ENCODE data around the gene XAB2.
A peak's percentile ranks its signal among the peaks of the same experiment; 100 is the strongest.
"Not testable (repeated sequence)": the region's sequence is repeated elsewhere in the genome, so short reads cannot be mapped to it uniquely, and the experiment has no call there.

Gene XAB2

DNA sequence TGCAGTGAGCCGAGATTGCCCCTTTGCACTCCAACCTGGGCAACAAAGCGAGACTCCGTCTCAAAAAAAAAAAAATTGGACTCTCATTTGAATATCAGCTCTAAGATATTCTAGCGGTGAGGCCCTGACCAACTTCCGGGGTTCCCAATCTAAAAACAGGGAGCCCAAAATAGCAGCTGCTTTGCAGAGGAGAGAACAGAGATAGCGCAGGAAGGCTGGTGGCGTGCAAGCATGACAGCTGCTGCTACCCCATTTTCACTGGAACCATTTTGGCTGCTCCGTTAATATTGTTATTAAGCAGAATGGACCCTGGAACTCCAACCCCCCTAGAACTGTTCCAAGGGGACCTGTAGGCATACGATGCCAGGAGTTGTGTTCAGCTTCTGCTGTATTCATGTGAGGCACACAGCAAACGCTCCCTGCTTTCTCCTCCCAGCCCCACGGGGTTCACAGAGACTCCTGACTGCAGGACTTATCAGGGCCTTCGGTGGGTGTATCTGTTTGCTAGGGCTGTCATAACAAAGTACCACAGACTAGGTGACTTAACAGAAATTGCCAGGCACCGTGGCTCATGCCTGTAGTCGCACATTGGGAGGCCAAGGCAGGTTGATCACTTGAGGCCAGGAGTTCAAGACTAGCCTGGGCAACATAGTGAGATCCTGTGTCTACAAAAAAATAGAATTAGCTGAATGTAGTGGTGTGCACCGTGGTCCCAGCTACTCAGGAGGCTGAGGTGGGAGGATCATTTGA lies 19.1 kb upstream of the XAB2 start:
- no peak for DNase-seq

DNA sequence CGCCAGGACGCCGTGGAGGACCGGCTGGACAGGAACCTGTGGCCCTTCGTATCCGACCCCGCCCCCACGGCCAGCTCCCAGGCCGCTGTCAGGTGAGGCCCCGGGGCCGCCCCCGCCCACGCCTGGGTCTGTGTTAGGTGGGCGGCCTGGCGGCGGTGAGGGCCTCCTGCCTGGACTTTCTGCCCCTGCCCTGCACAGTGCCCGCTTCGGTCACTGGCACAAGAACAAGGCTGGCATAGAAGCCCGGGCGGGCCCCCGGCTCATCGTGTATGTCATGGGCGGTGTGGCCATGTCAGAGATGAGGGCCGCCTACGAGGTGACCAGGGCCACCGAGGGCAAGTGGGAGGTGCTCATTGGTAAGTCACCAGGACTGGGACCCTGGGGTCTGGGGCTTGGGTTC lies 17.8 kb upstream of the XAB2 start:
- no peak for DNase-seq

DNA sequence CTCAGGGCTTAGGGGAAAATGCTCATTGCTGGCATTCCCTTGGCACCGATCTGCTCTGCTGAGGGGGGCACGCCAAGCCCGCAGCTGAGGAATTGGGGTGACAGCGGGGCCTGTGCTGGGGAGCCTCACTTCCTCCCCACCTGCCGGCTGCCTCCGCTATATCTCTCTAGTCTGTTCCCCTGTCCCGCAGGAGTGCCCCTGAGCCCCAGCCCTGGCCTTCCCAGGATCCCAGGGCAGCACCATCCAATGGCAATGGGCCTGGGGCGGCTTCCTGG lies 17.0 kb upstream of the XAB2 start:
- DNase-seq, result no peak

DNA sequence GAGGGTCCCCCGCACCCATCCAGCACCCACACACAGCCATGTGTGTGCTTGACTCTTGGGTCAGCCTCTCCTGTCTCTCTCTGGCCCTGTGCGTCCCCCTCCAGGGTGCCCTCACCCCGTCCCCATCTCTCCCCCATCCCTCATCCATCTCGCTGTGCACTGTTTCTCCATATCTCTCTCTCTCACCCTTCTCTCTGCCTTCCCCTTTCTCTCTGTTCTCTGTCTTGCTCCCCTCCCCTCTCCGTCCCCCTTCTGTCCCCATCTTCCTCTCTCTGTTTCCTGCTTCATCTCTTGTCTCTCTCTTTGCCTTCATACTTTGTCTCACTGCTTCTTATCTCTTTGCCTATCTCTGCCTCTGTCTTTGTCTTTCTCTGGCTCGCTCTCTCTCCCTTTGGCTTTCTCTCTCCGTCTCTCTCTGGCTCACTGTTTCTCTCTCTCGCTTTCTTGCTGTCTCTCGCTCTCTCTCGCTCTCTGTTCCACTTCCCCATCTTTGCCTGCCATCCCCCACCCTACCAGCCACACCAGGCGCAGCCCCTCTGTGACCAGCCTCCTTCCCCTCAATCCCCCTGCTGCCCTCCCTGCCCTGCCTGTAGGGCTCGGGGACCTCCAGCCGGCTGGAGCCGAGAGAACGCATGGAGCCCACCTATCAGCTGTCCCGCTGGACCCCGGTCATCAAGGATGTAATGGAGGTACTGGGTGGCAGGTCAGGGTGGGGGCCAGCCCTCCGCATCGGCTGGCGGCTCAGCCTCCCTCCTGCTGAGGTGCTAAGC lies 16.5 kb upstream of the XAB2 start:
- DNase-seq, result no peak

DNA sequence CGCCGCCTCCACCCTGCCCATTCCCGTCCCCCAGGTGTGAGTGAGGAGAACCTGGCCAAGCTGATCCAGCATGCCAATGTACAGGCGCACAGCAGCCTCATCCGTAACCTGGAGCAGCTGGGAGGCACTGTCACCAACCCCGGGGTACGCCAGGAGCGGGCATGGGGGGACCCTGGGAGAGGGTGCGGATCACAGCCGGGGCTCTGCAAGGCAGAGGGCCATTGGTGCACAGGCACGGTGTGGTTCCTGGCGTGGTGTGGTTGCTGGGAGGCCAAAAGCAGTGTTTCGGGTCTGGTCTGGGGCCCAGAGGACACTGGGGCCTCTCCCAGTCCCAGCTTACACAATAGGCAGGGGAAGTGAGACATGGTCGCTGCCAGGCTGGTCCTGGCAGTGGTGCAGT lies 15.8 kb upstream of the XAB2 start:
- DNase-seq, result no peak

DNA sequence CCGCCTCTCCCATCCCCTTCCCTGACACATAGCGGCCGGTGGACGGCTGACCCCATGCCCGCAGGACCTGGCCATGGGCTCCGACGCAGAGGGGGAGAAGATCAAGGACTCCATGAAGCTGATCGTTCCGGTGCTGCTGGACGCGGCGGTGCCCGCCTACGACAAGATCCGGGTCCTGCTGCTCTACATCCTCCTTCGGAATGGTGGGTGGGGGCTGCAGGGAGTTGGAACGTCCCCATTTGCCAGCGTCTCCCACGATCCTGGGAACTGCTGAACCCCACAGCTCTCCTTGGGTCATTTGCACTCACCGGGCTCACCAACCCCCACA lies 15.2 kb upstream of the XAB2 start:
- no peak for DNase-seq

DNA sequence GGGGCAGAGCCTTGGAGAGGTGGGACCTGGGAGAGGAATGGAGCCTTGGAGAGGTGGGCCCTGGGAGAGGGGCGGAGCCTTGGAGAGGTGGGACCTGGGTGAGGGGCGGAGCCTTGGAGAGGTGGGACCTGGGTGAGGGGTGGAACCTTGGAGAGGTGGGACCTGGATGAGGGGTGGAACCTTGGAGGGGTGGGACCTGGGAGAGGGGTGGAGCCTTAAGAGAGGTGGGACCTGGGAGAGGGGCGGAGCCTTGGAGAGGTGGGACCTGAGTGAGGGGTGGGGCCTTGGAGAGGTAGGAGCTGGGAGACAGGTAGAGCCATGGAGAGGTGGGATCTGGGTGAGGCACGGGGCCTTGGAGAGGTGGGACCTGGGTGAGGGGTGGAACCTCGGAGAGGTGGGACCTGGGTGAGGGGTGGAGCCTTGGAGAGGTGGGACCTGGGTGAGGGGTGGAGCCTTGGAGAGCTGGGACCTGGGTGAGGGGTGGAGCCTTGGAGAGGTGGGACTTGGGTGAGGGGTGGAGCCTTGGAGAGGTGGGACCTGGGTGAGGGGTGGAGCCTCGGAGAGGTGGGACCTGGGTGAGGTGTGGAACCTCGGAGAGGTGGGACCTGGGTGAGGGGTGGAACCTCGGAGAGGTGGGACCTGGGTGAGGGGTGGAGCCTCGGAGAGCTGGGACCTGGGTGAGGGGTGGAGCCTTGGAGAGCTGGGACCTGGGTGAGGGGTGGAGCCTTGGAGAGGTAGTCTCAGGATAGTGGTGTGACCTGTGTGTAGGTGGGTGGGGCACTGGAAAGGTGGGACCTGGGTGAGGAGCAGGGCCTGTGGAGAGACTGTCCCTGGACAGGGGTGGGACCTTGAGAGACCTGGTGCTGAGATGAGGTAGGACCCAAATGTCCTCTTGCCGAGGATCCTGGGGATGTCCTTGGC lies 14.5 kb upstream of the XAB2 start:
- DNase-seq, result not testable (repeated sequence)

DNA sequence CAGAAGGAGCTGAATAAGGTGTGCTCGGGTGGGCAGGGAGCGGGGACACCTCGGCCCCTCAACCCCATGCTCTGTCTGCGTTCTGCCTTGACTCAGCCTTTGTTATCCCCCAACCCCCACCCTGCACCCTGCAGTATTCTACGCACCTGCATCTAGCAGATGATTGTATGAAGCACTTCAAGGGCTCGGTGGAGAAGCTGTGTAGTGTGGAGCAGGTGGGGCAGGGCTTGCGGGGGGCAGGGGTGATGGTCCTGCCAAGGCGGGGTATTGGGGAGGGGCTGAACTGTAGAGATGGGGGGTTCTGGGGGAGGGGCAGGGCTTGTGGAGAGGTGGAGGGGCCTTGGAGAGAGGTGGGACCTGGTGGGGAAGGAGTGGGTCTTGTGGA lies 13.7 kb upstream of the XAB2 start:
- DNase-seq, result no peak

DNA sequence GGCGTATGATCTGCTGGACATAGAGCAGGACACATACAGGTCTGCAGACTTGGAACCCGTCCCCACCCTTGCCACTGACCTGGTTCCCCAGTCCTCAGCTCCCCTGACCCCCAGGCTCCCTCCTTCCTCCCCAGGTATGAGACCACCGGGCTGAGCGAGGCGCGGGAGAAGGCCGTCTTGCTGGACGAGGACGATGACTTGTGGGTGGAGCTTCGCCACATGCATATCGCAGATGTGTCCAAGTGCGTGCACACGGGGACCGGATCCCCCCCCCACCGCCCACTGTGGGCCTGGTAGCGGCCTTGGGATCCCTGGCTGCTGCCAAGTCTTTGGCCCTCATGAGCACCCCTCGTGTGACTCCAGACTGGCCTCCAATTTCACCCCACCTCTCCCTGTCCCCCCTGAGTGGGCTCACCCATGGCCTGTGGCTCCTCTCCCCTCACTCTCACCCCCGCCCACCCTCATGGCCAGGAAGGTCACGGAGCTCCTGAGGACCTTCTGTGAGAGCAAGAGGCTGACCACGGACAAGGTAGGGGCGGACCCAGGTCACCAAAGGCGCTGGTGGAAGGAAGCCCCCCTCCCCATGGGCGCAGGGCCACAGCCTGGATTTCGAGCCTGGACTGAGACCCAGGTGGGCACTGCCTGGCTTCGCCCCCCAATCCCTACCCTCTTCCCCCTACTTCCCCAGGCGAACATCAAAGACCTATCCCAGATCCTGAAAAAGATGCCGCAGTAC lies 13.1 kb upstream of the XAB2 start:
- DNase-seq, result no peak

DNA sequence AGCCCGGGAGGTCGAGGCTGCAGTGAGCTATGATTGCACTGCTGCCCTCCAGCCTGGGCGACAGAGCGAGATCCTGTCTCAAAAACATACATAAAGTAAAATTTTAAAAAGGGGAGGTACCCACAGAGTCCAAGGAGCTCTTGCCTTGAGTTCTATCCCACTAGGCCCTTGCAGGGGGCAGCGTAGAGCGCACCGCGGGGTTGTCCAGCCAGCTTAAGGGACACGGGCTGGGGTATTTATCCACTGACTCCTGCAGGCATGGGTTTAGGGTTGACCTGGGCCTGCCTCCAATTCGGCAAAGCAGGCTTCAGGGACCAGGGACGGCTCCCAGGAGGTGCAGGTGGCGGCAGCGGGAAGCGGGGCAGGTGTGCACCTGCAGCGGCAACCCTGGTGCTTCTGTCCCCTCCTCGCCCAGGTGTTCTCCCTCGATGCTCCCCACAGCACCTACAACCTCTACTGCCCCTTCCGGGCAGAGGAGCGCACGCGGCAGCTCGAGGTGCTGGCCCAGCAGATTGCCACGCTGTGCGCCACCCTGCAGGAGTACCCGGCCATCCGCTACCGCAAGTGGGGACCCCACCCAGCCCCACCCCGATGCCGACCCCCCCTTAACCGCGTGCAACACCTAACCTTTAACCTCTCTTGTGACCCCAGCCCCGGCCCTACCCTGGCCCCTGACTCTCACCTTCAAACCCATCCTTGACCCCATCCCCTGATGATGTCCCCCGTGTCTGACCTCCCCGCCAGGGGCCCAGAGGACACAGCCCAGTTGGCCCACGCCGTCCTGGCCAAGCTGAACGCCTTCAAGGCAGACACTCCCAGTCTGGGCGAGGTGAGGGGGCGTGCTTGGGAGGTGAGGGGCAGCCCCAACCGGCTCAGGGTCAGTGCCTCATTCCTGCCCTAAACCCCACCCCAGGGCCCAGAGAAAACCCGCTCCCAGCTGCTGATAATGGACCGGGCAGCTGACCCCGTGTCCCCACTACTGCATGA lies 12.2 kb upstream of the XAB2 start:
- DNase-seq, result no peak

DNA sequence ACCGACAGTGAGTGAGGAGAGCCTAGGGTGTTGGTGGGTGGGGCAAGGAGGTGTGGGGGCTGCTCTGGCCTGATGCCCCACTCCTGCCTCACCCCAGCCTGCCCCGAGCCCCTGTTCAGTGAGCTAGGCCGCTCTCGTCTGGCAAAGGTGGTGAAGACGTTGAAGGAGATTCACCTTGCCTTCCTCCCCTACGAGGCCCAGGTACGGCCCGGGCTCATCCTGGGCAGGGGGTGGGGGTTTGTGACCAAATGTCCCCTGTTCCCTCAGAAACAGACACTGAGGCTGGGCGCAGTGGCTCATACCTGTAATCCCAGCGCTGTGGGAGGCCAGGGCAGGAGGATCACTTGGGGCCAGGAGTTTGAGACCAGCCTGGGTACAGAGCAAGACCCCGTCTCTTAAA lies 11.5 kb upstream of the XAB2 start:
- no peak for DNase-seq

DNA sequence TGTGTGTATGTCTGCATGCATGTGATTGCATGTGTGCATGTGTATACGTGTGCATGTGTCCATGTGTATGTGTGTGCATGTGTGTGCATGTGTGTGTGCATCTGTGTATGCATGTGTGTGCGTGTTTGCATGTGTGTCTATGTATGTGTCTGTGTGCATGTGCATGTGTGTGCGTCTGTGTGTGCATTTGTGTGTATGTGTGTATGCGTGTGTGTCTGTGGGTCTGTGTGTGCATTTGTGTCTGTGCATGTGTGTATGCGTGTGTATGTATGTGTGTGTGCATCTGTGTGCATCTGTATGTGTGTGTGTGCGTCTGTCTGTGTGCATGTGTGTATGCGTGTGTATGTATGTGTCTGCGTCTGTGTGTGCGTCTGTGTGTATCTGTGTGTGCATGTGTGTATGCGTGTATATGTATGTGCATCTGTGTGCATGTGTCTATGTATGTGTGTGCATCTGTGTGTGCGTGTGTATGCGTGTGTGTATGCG lies 10.6 kb upstream of the XAB2 start:
- DNase-seq, result no peak

DNA sequence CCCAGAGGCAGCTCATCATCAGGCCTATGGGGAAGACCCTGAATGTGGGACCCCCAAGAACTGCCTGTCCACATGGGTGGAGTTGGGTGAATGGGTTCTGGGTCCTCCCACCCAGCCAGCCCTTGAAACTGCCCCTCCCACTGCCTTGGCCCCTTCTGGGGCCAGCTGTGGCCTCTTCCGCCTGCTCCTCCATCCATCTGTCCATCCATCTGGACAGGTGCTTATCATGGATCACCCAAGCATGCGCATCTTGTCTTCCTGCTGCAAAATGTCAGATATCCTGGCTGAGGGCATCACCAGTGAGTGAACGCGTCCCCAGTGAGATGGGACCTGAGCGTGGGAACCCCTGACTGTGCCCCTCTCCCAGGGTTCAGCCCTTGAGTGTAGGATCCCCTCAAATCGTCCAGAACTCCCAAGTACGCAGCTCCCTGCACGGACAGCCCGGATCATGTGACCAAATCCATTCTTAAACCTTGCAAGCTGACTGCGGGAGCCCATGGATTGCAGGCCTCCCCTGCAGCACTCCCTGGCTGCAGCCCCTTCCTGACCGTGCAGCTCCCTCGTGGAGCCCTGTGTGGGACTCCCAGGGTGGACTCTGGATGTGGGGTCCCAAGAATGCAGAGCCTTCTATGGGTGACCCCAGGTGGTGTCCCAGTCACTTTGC lies 9.6 kb upstream of the XAB2 start:
- DNase-seq, result no peak

DNA sequence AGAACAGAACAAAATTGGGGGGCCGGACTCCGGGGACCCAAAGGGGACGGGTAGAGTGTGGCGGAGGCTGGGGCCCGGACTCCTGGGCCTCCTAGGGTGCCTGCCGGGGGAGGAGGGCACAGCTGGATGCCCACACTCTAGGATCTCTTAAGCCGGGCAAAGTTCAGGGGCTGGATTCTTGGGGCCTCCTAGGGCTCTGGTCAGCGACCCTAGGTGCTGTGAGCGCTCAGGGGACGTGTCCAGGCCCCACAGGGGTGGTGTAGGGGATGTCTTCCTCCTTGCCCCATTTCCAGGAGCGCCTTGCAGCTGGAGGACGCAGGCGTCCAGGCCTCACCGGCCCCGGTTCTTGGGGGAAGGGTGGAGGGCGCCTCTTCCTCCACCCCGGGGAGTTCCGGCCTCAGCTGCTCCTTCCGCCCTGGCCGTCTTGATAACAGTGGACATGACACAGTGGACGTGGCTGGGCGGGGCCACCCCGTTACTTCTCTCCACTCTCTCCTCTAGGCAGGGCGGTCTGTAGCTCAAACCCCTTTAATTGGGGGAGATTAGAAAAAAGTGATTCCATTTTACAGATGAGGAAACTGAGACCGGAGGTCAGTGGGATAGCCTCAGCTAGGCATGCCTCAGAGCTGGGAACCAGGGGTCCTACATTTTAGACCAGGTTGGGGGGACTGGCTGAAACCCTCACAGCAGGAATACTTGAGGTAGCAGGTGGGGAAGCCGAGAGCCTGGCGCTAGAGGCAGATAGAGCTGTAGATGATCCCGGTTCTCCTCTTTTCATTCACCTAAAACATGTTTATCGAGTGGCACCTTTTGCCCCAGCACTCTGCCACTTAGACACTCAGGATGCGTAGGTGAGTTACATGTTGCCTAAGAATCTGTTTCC lies 8.3 kb upstream of the XAB2 start:
- no peak for DNase-seq

DNA sequence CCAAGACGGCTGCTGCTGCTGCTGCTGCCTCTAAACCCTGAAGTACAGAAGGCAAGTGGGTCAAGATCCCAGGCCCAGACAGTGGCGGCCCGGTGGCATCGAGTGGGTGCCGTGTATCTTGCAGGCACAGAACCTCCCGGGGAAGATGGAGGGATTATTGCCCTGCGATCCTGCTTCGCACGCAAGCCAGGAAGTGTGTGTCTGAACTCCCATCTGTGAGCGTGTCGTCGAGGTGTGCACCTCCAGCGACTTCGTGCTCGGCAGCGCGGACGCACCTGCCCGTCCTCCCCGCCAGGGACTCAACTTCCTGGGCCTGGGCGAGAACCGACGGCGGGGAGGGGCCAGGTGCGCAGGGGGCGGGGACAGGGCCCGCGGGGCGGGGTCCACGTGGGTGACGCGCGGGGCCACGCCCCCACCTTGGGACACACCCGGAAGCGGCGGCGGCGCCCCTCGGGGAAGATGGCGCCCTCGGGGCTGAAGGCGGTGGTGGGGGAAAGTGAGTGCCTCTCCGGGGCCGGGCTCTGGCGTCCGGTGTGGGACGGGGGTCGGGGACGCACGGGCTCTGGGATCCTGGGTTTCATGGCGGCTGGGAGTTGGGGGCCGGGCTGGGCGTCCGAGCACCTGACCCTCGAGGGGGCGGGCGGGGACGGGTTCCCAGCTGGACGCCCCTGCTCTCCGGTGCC lies 7.5 kb upstream of the XAB2 start, which contains the start of gene STXBP2:
TSS of gene STXBP2 (plus strand) at position 420 of the 683 bp plus-strand sequence. CDS start at position 460, 40 bp downstream.
- DNase-seq, result peak; percentile 13

DNA sequence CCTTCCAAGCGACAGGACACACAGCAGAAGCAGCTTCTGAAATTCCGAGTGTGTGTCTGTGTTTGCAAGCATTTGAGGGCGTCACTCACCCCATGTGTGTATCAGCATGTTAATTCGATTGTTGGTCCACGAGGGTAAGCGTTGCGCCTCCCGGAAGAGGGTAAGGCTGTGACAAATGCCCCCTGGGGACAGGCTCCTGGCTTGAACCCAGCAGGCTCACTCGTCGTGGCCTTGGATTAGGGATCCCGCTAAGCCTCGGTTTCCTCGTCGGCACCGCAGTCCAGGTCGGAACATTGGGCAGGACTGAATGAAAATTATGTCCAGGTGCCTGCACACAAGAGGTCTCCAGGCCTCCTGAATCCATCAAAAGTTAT lies 7.0 kb upstream of the XAB2 start:
- no peak for DNase-seq

DNA sequence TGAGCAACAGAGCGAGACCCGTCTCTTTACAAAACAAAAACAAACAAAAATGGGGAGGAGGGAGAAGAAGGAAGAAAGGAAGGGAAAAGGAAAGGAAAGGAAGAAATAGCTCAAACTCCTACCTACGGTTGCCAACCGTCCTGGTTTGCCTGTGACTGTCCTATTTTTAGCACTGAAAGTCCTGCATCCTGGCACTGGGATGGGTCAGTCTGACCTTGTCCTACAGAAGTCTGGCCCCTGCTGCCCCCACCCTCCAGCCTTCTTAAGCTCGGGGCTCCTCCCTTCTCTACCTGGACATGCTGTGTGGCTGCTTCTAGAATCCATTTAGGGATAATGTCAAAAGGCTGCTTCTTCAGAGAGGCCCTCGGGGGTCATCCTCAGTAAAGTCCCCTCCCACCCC lies 6.3 kb upstream of the XAB2 start:
- DNase-seq, result no peak

DNA sequence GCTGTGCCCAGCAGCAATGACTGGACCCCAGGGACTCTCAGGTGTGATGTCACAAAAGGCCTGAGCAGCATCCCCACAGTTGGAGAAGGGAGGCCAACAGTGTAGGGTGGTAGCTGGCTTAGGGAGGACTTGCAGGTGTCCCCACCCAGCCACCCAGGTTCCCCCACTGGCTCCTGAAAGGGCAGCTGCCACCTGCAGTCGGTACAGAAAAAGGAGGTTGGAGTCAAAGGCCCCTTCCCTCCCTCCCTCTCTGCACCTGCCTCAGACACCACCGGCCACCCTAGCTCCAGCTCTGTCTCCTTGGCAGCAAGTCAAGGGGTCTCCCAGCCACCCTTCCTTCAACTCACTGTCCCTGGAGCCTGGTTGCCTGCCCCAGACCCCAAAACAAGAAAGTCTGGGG lies 4.4 kb upstream of the XAB2 start, which contains the start of gene PCP2:
TSS of gene PCP2 (minus strand) at position 22 of the 400 bp plus-strand sequence. CDS start 262 bp downstream, outside the sequence.
- DNase-seq, result no peak
